T47D (cell line): Measurements from ENCODE around the gene YIPF7.

Experiments
- DNase-seq, 2 experiments: peaks; one replicate each; pipeline versions ENCODE4 v3.0.0 to v3.0.0-alpha.2; 2011 to 2012; ENCODE audit warnings: low read depth in 1 of 2, low spot score in 1 of 2
- JUND ChIP-seq: IDR thresholded peaks from 2 replicates; pipeline ENCODE4 v1.6.1; 2012; ENCODE audit warnings: low read depth
- in situ Hi-C: cut with HindIII; loops from 2 replicates; pipeline ENCODE4 v1.10.0; 2016; ENCODE audit warnings: low sequenced_read_pairs, low pct_unique_long_range_greater_than_20kb

The YIPF7 gene

GRCh38 chr4:44662623-44663005 lies 11.2 kb upstream of the YIPF7 start:
- no peak for DNase-seq

GRCh38 chr4:44661940-44662622 lies 10.7 kb upstream of the YIPF7 start:
- in situ Hi-C loops: no loop called here
- TF ChIP-seq JUND: no peak
- DNase-seq: no peak

More at GRCh38 chr4:44662623-44663005, 11.2 kb upstream of the YIPF7 start:
- TF ChIP-seq JUND: no peak
- in situ Hi-C loops: no loop called here

DNA sequence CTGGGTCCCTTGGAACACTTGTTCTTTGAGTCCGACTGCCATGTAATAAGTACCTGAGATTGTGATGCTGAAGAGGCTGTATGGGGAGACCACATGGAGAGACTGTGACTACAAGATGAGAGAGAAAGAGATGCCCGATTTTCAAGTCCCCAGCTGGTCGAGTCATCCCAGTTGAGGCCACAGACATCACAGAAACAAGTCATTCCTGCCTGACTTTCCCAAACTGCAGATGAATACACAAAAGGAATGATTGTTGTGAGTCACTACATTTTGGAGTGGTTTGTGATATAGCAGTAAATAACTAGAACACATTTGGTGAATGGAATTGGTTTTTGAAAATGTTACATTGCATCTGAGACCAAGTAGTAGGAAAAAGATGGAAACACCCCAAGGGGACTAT lies 9.0 kb upstream of the YIPF7 start:
- no peak for DNase-seq
- no peak for TF ChIP-seq JUND
- in situ Hi-C loops: no loop called here

DNA sequence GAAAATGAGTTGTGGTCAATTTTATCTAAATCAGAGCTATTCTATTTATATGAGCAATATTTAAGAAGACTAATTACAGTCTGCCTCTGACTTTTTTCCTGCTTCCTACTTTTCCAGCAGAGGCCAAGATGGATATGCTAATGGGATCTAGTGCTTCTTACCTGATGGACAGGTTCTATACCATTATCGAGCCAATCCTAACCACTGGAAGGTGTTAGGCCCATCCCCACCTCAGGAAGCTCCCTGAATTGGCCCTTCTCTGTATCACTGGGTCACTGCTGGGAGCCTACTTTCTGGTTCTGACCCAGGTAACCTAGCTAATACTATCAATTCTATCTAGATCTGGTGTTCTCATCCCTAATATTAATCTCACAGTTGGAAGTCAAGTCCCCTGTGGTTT lies 577 bp upstream of the YIPF7 start:
- no peak for TF ChIP-seq JUND
- in situ Hi-C loops: no loop called here
- DNase-seq: no peak

- in situ Hi-C loops: no loop called here
- DNase-seq: no peak
- TF ChIP-seq JUND: no peak
Measured at GRCh38 chr4:44646151-44646550, 5.3 kb downstream of the YIPF7 start.

GRCh38 chr4:44638091-44638490 lies 13.3 kb downstream of the YIPF7 start:
- no peak for TF ChIP-seq JUND
- in situ Hi-C loops: no loop called here
- DNase-seq: no peak

GRCh38 chr4:44632733-44633132 lies 18.7 kb downstream of the YIPF7 start:
- TF ChIP-seq JUND: no peak
- in situ Hi-C loops: no loop called here
- no peak for DNase-seq

- TF ChIP-seq JUND: no peak
- in situ Hi-C loops: no loop called here
- DNase-seq: peak in 1 of 2 experiments; percentile 1
Measured at GRCh38 chr4:44632089-44632488, 19.3 kb downstream of the YIPF7 start.

GRCh38 chr4:44629280-44629866 lies 22.1 kb downstream of the YIPF7 start:
- in situ Hi-C loops: no loop called here
- peak; percentile 13 to 70 for DNase-seq
- TF ChIP-seq JUND: no peak

GRCh38 chr4:44623676-44624075 lies 27.7 kb downstream of the YIPF7 start:
- in situ Hi-C loops: no loop called here
- no peak for DNase-seq
- TF ChIP-seq JUND: no peak

DNA sequence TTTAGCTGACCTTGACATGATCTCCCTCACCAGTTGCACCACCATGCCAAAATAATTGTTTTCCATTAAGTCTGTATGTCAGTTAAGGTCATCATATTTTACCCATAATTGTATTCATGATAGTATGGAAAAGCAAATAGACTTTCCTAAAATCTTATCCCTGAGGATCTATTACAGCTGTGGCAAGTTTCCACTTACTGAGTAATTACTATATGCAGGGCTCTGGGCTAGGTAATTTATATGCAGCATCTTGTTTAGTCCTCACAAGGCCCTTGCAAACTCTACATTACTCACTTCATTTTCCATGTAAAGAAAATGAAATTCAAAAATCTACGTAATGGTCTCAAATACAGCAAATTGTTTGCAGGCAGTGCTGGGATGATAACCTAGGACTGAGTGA lies 34.8 kb downstream of the YIPF7 start:
- in situ Hi-C loops: no loop called here
- no peak for DNase-seq
- no peak for TF ChIP-seq JUND

- in situ Hi-C loops: no loop called here
- no peak for DNase-seq
- no peak for TF ChIP-seq JUND
Measured at GRCh38 chr4:44583393-44583792, 68.0 kb downstream of the YIPF7 start.

- in situ Hi-C loops: no loop called here
- DNase-seq: no peak
- no peak for TF ChIP-seq JUND
Measured at GRCh38 chr4:44580231-44580630, 71.2 kb downstream of the YIPF7 start.

GRCh38 chr4:44578954-44579353 lies 72.5 kb downstream of the YIPF7 start:
- no peak for TF ChIP-seq JUND
- DNase-seq: no peak
- in situ Hi-C loops: no loop called here
